Liver (tissue), 9 donors: Measurements from ENCODE around the gene SCTR. TPM values are rescaled to one million over a fixed set of nuclear protein-coding genes. Genes with fewer than 3 reads are reported as not detected.

ENCODE experiments used
- DNase-seq: peaks from one replicate; pipeline ENCODE4 v3.0.0-alpha.2; 2017; ENCODE audit warnings: low spot score
- H3K27ac ChIP-seq, 2 donors: one replicate each; pipeline ENCODE4 v1.7.0; 2013; ENCODE audit warnings: inconsistent platforms in 2 of 2, low read length in 2 of 2, control low read depth in 1 of 2, low read depth in 1 of 2, mild to moderate bottlenecking in 1 of 2
- H3K27me3 ChIP-seq, 4 donors: one replicate each; pipeline versions ENCODE4 v1.6.1 to v1.7.0; 2013; ENCODE audit warnings: low read length in 3 of 4, inconsistent platforms in 1 of 4, mild to moderate bottlenecking in 1 of 4, moderate library complexity in 1 of 4; ENCODE audit not compliant: control insufficient read depth in 4 of 4, insufficient read depth in 4 of 4
- H3K36me3 ChIP-seq, 4 donors: one replicate each; pipeline versions ENCODE4 v1.6.1 to v1.7.0; 2013; ENCODE audit warnings: low read length in 3 of 4, mild to moderate bottlenecking in 3 of 4, low read depth in 1 of 4, moderate library complexity in 1 of 4; ENCODE audit not compliant: control insufficient read depth in 4 of 4, insufficient read depth in 3 of 4
- H3K4me1 ChIP-seq, 4 donors: one replicate each; pipeline versions ENCODE4 v1.6.1 to v1.7.0; 2013; ENCODE audit warnings: low read length in 3 of 4, mild to moderate bottlenecking in 3 of 4, moderate library complexity in 1 of 4; ENCODE audit not compliant: control insufficient read depth in 4 of 4, insufficient read depth in 4 of 4
- H3K4me3 ChIP-seq, 3 donors: one replicate each; pipeline versions ENCODE4 v1.6.1 to v1.7.0; 2013; ENCODE audit warnings: low read length in 3 of 3, control low read depth in 1 of 3, low read depth in 1 of 3, mild to moderate bottlenecking in 1 of 3
- H3K9ac ChIP-seq, 2 donors: one replicate each; pipeline ENCODE4 v1.7.0; 2013; ENCODE audit warnings: low read length in 2 of 2, mild to moderate bottlenecking in 2 of 2, moderate library complexity in 2 of 2, control low read depth in 1 of 2, low read depth in 1 of 2
- H3K9me3 ChIP-seq, 4 donors: one replicate each; pipeline versions ENCODE4 v1.6.1 to v1.7.0; 2013; ENCODE audit warnings: low read length in 3 of 4; ENCODE audit not compliant: control insufficient read depth in 4 of 4
- ATF3 ChIP-seq: IDR thresholded peaks from 2 replicates; pipeline ENCODE4 v1.6.1; 2016; ENCODE audit warnings: antibody characterized with exemption
- CTCF ChIP-seq: fragments of 150-350 bp; IDR thresholded peaks from 2 replicates; pipeline ENCODE4 v1.5.1; 2017; ENCODE audit warnings: improper control_type of control experiment, low read depth, low read length; ENCODE audit not compliant: missing input control
- EGR1 ChIP-seq, 2 donors: IDR thresholded peaks; 2 replicates each; pipeline ENCODE4 v1.6.1; 2016 to 2018; ENCODE audit warnings: antibody characterized with exemption in 2 of 2, low read depth in 2 of 2
- FOXA1 ChIP-seq: IDR thresholded peaks from 2 replicates; pipeline ENCODE4 v1.6.1; 2016; ENCODE audit warnings: antibody characterized with exemption
- GABPA ChIP-seq, 2 donors: IDR thresholded peaks in 1 of 2; conservative IDR thresholded peaks in 1 of 2; 2 replicates each; pipeline ENCODE4 v1.6.1; 2016; ENCODE audit warnings: antibody characterized with exemption in 2 of 2, mild to moderate bottlenecking in 1 of 2, moderate library complexity in 1 of 2
- HNF4A ChIP-seq, 2 donors: conservative IDR thresholded peaks; 2 replicates each; pipeline ENCODE4 v1.6.1; 2016; ENCODE audit warnings: antibody characterized with exemption in 2 of 2, mild to moderate bottlenecking in 2 of 2
- HNF4G ChIP-seq: IDR thresholded peaks from 2 replicates; pipeline ENCODE4 v1.6.1; 2016; ENCODE audit warnings: antibody characterized with exemption
- JUND ChIP-seq, 2 donors: IDR thresholded peaks; 2 replicates each; pipeline ENCODE4 v1.6.1; 2016; ENCODE audit warnings: antibody characterized with exemption in 2 of 2
- MAX ChIP-seq: IDR thresholded peaks from 2 replicates; pipeline ENCODE4 v1.6.1; 2016; ENCODE audit warnings: antibody characterized with exemption
- NR2F2 ChIP-seq: IDR thresholded peaks from 2 replicates; pipeline ENCODE4 v1.6.1; 2016; ENCODE audit warnings: antibody characterized with exemption
- RAD21 ChIP-seq, 2 donors: IDR thresholded peaks; 2 replicates each; pipeline ENCODE4 v1.6.1; 2016; ENCODE audit warnings: antibody characterized with exemption in 2 of 2, mild to moderate bottlenecking in 2 of 2
- REST ChIP-seq: IDR thresholded peaks from 2 replicates; pipeline ENCODE4 v1.6.1; 2016; ENCODE audit warnings: antibody characterized with exemption, mild to moderate bottlenecking
- RXRA ChIP-seq, 2 donors: IDR thresholded peaks; 2 replicates each; pipeline ENCODE4 v1.6.1; 2017 to 2018; ENCODE audit warnings: antibody characterized with exemption in 2 of 2, mild to moderate bottlenecking in 1 of 2
- SP1 ChIP-seq: IDR thresholded peaks from 2 replicates; pipeline ENCODE4 v1.6.1; 2018; ENCODE audit warnings: antibody characterized with exemption, mild to moderate bottlenecking
- WGBS: extraction: QIAGEN DNeasy Blood & Tissue Kit; methylation state at CpG from one replicate; pipeline ENCODE4 v1.1.7; 2013; 5-methylcytosine and 5-hydroxymethylcytosine counted together
- polyA plus RNA-seq, 2 donors: library from polyadenylated mRNA; stranded (reverse) in 1 of 2; unstranded in 1 of 2; fragments of 200-250 nt in 1 of 2; fragments of >200 nt in 1 of 2; fragmentation: Nextera tagmentation in 1 of 2; extraction: Ambion mirVana in 1 of 2; gene quantifications; one replicate each; pipeline versions ENCODE4 v1.2.1 to v1.2.3, GENCODE V29; 2013 to 2015
- total RNA-seq, 2 donors: library from RNA; depleted of rRNA; stranded (reverse); fragments of >200 nt; gene quantifications; one replicate each; pipeline ENCODE4 v1.2.3, GENCODE V29; 2014
- donor health status: healthy.
- donor health status: healthy.
- donor health status: healthy.
- donor health status: healthy.
- donor health status: healthy.

The SCTR gene
- total and polyA plus RNA-seq, 4 donors = 0.17 to 0.47 (median 0.29) TPM

GRCh38 chr2:119541476-119541875 lies 17.2 kb upstream of the SCTR start:
- H3K4me1 ChIP-seq = peaks cover 0 to 10% (median 5%) of the 10 kb centered on the region in 4 donors
- no peaks in the 10 kb centered on the region for H3K9me3 ChIP-seq
- no peak overlapping the region for H3K9ac ChIP-seq
- H3K27ac ChIP-seq = no peak overlapping the region
- no peak overlapping the region for H3K4me3 ChIP-seq
- DNase-seq = no peak
- no peaks in the 10 kb centered on the region for H3K36me3 ChIP-seq
- 80% methylated on average over 2 of the region's 2 CpGs for WGBS
- H3K27me3 ChIP-seq = no peaks in the 10 kb centered on the region
- TF ChIP-seq GABPA (IDR thresholded peaks at IDR 0.05 in 1 of 2, conservative IDR thresholded peaks at IDR 0.05 in 1 of 2) (no peak), HNF4A (conservative IDR thresholded peaks at IDR 0.05) (no peak), JUND (IDR thresholded peaks at IDR 0.05) (no peak), HNF4G (no peak), NR2F2 (no peak)

GRCh38 chr2:119537792-119538191 lies 13.5 kb upstream of the SCTR start:
- no peaks in the 10 kb centered on the region for H3K9me3 ChIP-seq
- H3K9ac ChIP-seq = no peak overlapping the region
- no peak for DNase-seq
- H3K4me1 ChIP-seq = no peaks in the 10 kb centered on the region
- no peak overlapping the region for H3K27ac ChIP-seq
- H3K4me3 ChIP-seq = no peak overlapping the region
- TF ChIP-seq SP1 = no peak
- no peak for TF ChIP-seq RXRA (IDR thresholded peaks at IDR 0.05)
- TF ChIP-seq JUND (IDR thresholded peaks at IDR 0.05) = no peak
- TF ChIP-seq RAD21 (IDR thresholded peaks at IDR 0.05) = no peak
- no peak for TF ChIP-seq GABPA (IDR thresholded peaks at IDR 0.05 in 1 of 2, conservative IDR thresholded peaks at IDR 0.05 in 1 of 2)
- no peak for TF ChIP-seq REST
- no peaks in the 10 kb centered on the region for H3K27me3 ChIP-seq
- no peaks in the 10 kb centered on the region for H3K36me3 ChIP-seq

GRCh38 chr2:119536707-119537106 lies 12.4 kb upstream of the SCTR start:
- Histone ChIP-seq H3K36me3 (no peaks in the 10 kb centered on the region), H3K9me3 (no peaks in the 10 kb centered on the region), H3K27me3 (no peaks in the 10 kb centered on the region), H3K9ac (no peak overlapping the region), H3K27ac (no peak overlapping the region), H3K4me3 (no peak overlapping the region), H3K4me1 (no peaks in the 10 kb centered on the region)
- no peak for DNase-seq
- TF ChIP-seq SP1 = no peak
- TF ChIP-seq FOXA1 = no peak
- no peak for TF ChIP-seq EGR1 (IDR thresholded peaks at IDR 0.05; ENCODE audit: low read depth in 2 of 2)
- no peak for TF ChIP-seq HNF4G
- no peak for TF ChIP-seq RAD21 (IDR thresholded peaks at IDR 0.05)
- WGBS = 69% methylated on average over 1 of the region's 1 CpG

GRCh38 chr2:119536211-119536610 lies 11.9 kb upstream of the SCTR start:
- Histone ChIP-seq H3K36me3 (no peaks in the 10 kb centered on the region), H3K4me1 (no peaks in the 10 kb centered on the region), H3K9ac (no peak overlapping the region), H3K4me3 (no peak overlapping the region), H3K27me3 (no peaks in the 10 kb centered on the region), H3K27ac (no peak overlapping the region), H3K9me3 (no peaks in the 10 kb centered on the region)
- DNase-seq = no peak
- 72% methylated on average over 6 of the region's 6 CpGs for WGBS
- TF ChIP-seq FOXA1 (no peak), MAX (no peak), EGR1 (IDR thresholded peaks at IDR 0.05; ENCODE audit: low read depth in 2 of 2) (no peak), RAD21 (IDR thresholded peaks at IDR 0.05) (no peak), HNF4G (no peak), ATF3 (no peak), SP1 (no peak), CTCF (no peak), REST (no peak), HNF4A (conservative IDR thresholded peaks at IDR 0.05) (no peak), NR2F2 (no peak)
